GM12878 (cell line): Measurements from ENCODE around the gene ARHGEF25. TPM values are rescaled to one million over a fixed set of nuclear protein-coding genes. Genes with fewer than 3 reads are reported as not detected.

Source experiments
- CBX3 ChIP-seq: fragments of 200-600 bp; sonication (generic); IDR thresholded peaks from 2 replicates; pipeline ENCODE4 v1.6.1; 2016; ENCODE audit warnings: low read depth, borderline replicate concordance
- CHD1 ChIP-seq: IDR thresholded peaks from 2 replicates; pipeline ENCODE4 v1.6.1; 2012; ENCODE audit warnings: low read depth, low read length, improper control_type of control experiment
- DPF2 ChIP-seq: fragments of 450-650 bp; IDR thresholded peaks from 2 replicates; pipeline ENCODE4 v1.6.1; 2017; ENCODE audit warnings: mild to moderate bottlenecking
- EP300 ChIP-seq, 2 experiments: fragments of 150-350 bp in 1 of 2; IDR thresholded peaks; 2 replicates each; pipeline ENCODE4 v1.6.1; 2011 to 2012; ENCODE audit warnings: low read depth in 2 of 2, low read length in 2 of 2, borderline replicate concordance in 1 of 2, improper control_type of control experiment in 1 of 2, inconsistent platforms in 1 of 2; ENCODE audit not compliant: control insufficient read depth in 1 of 2
- ESRRA ChIP-seq: IDR thresholded peaks from 2 replicates; pipeline ENCODE4 v1.6.1; 2012; ENCODE audit warnings: mild to moderate bottlenecking, low read length, improper control_type of control experiment
- JUND ChIP-seq: IDR thresholded peaks from 2 replicates; pipeline ENCODE4 v1.6.1; 2012; ENCODE audit warnings: low read depth, mild to moderate bottlenecking, low read length, improper control_type of control experiment, moderate library complexity
- MTA3 ChIP-seq: IDR thresholded peaks from 2 replicates; pipeline ENCODE4 v1.6.1; 2012; ENCODE audit warnings: low read length, inconsistent platforms, borderline replicate concordance
- NRF1 ChIP-seq: conservative IDR thresholded peaks from 2 replicates; pipeline ENCODE4 v1.6.1; 2011; ENCODE audit warnings: mild to moderate bottlenecking, low read depth, low read length, improper control_type of control experiment
- PAX8 ChIP-seq: fragments of 450-650 bp; IDR thresholded peaks from 2 replicates; pipeline ENCODE4 v1.6.1; 2017; ENCODE audit warnings: mild to moderate bottlenecking, moderate library complexity
- POLR2A ChIP-seq: IDR thresholded peaks from 2 replicates; pipeline ENCODE4 v1.6.1; 2011; ENCODE audit warnings: low read depth, mild to moderate bottlenecking, low read length
- POU2F2 ChIP-seq: IDR thresholded peaks from 3 replicates; pipeline ENCODE4 v1.6.1; 2011; ENCODE audit warnings: low read depth, mild to moderate bottlenecking, low read length, borderline replicate concordance
- RELA ChIP-seq: fragments of 450-650 bp; IDR thresholded peaks from 2 replicates; pipeline ENCODE4 v1.8.0; 2014; ENCODE audit warnings: borderline replicate concordance; ENCODE audit not compliant: partially characterized antibody
- SMAD1 ChIP-seq: fragments of 450-650 bp; IDR thresholded peaks from 2 replicates; pipeline ENCODE4 v1.6.1; 2018; ENCODE audit warnings: mild to moderate bottlenecking, low read depth; ENCODE audit not compliant: partially characterized antibody
- SMC3 ChIP-seq: IDR thresholded peaks from 2 replicates; pipeline ENCODE4 v1.6.1; 2011; ENCODE audit warnings: low read length, improper control_type of control experiment, borderline replicate concordance
- SRF ChIP-seq, 2 experiments: IDR thresholded peaks; 2 replicates each; pipeline ENCODE4 v1.6.1; 2011; ENCODE audit warnings: low read depth in 2 of 2, low read length in 2 of 2, mild to moderate bottlenecking in 1 of 2, moderate library complexity in 1 of 2
- SUPT20H ChIP-seq: IDR thresholded peaks from 2 replicates; pipeline ENCODE4 v1.6.1; 2011; ENCODE audit warnings: low read depth, mild to moderate bottlenecking, low read length, moderate library complexity, borderline replicate concordance; ENCODE audit not compliant: control insufficient read depth
- ZNF622 ChIP-seq: fragments of 450-650 bp; IDR thresholded peaks from 2 replicates; pipeline ENCODE4 v1.6.1; 2017; ENCODE audit warnings: mild to moderate bottlenecking, inconsistent platforms
- ZZZ3 ChIP-seq: IDR thresholded peaks from 2 replicates; pipeline ENCODE4 v1.6.1; 2011; ENCODE audit warnings: low read depth; ENCODE audit not compliant: control insufficient read depth, insufficient read length
- polyA plus RNA-seq, 11 experiments: library from polyadenylated mRNA; depleted of rRNA in 4 of 11; unstranded in 6 of 11; stranded (reverse) in 5 of 11; fragments of >200 nt; fragmentation: Nextera tagmentation in 4 of 11; fragmentation: Illumina TruSeq in 1 of 11; extraction: Ambion mirVana in 4 of 11; extraction: Trizol in 1 of 11; gene quantifications; 1 replicate in 1 of 11; 2 replicates in 10 of 11; pipeline versions ENCODE4 v1.2.1 to v1.2.3, GENCODE V29; 2011 to 2016; ENCODE audit warnings: inconsistent platforms in 2 of 11, missing spikeins in 2 of 11, low read depth in 1 of 11
- total RNA-seq, 4 experiments: library from RNA; depleted of rRNA in 3 of 4; stranded (reverse); fragments of >200 nt in 3 of 4; fragmentation: Illumina TruSeq in 1 of 4; extraction: Trizol in 1 of 4; gene quantifications; 2 replicates each; pipeline versions ENCODE4 v1.2.1 to v1.2.3, GENCODE V29; 2013 to 2021
- TF ChIP-seq, protein P1 (sequence below): fragments of 450-650 bp; IDR thresholded peaks from 2 replicates; pipeline ENCODE4 v1.6.1; 2016; ENCODE audit warnings: mild to moderate bottlenecking
- TF ChIP-seq, protein P2 (sequence below): fragments of 450-650 bp; IDR thresholded peaks from 2 replicates; pipeline ENCODE4 v1.6.1; 2017; ENCODE audit warnings: mild to moderate bottlenecking, moderate library complexity
- TF ChIP-seq, protein P3 (sequence below): fragments of 450-650 bp; conservative IDR thresholded peaks from 2 replicates; pipeline ENCODE4 v1.6.1; 2017; ENCODE audit warnings: mild to moderate bottlenecking, moderate library complexity
- TF ChIP-seq, protein P4 (sequence below): fragments of 450-650 bp; IDR thresholded peaks from 2 replicates; pipeline ENCODE4 v1.6.1; 2017; ENCODE audit warnings: borderline replicate concordance

The ARHGEF25 gene
- total and polyA plus RNA-seq, 10 of the 15 experiments (the other 5 are each of a cell fraction or from before 2014, with no cell fraction given) = 0.08 to 4.5 (median 1.2) TPM; not detected in 3

DNA sequence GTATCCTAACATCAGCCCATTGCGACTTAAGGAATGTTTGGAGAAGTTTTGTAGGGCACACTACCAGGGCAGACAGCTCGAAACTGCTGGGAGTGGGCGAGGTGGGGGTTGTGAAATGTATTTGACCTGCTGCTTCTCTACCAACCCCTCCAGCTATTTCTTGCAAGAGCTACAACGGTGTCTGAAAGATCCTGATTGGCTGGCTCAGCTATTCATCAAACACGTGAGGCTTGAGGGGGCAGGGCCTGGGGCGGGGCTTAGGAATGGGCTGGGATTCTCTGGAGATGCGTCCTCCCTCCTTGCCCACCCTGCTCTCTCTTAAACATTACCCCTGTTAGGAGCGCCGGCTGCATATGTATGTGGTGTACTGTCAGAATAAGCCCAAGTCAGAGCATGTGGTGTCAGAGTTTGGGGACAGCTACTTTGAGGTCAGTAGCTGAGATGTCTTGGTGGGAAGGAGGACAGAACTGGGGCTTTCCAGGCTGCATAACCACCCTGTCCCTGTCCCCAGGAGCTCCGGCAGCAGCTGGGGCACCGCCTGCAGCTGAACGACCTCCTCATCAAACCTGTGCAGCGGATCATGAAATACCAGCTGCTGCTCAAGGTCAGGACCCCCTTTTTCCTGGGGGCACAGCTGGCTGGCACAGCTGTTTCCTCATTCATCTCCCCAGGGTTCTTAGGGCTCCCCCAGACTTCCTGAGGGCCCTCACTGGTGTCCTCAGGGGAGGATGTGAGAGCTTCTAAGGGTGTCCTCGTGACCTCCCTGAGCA is 3.1 kb downstream of the ARHGEF25 start (continued):
- no peak for TF ChIP-seq SRF (IDR thresholded peaks at IDR 0.05; ENCODE audit: low read depth in 2 of 2, low read length in 2 of 2)
- TF ChIP-seq ZNF622 = no peak
- TF ChIP-seq EP300 (IDR thresholded peaks at IDR 0.05; ENCODE audit: borderline replicate concordance in 1 of 2, control insufficient read depth in 1 of 2, low read depth in 2 of 2, low read length in 2 of 2) = no peak
- TF ChIP-seq, protein P1, sequence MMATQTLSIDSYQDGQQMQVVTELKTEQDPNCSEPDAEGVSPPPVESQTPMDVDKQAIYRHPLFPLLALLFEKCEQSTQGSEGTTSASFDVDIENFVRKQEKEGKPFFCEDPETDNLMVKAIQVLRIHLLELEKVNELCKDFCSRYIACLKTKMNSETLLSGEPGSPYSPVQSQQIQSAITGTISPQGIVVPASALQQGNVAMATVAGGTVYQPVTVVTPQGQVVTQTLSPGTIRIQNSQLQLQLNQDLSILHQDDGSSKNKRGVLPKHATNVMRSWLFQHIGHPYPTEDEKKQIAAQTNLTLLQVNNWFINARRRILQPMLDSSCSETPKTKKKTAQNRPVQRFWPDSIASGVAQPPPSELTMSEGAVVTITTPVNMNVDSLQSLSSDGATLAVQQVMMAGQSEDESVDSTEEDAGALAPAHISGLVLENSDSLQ = peak; percentile 95
- TF ChIP-seq RELA = no peak
- no peak for TF ChIP-seq MTA3
- TF ChIP-seq ESRRA = no peak
- no peak for TF ChIP-seq CHD1
- no peak for TF ChIP-seq SMC3
- TF ChIP-seq, protein P2, sequence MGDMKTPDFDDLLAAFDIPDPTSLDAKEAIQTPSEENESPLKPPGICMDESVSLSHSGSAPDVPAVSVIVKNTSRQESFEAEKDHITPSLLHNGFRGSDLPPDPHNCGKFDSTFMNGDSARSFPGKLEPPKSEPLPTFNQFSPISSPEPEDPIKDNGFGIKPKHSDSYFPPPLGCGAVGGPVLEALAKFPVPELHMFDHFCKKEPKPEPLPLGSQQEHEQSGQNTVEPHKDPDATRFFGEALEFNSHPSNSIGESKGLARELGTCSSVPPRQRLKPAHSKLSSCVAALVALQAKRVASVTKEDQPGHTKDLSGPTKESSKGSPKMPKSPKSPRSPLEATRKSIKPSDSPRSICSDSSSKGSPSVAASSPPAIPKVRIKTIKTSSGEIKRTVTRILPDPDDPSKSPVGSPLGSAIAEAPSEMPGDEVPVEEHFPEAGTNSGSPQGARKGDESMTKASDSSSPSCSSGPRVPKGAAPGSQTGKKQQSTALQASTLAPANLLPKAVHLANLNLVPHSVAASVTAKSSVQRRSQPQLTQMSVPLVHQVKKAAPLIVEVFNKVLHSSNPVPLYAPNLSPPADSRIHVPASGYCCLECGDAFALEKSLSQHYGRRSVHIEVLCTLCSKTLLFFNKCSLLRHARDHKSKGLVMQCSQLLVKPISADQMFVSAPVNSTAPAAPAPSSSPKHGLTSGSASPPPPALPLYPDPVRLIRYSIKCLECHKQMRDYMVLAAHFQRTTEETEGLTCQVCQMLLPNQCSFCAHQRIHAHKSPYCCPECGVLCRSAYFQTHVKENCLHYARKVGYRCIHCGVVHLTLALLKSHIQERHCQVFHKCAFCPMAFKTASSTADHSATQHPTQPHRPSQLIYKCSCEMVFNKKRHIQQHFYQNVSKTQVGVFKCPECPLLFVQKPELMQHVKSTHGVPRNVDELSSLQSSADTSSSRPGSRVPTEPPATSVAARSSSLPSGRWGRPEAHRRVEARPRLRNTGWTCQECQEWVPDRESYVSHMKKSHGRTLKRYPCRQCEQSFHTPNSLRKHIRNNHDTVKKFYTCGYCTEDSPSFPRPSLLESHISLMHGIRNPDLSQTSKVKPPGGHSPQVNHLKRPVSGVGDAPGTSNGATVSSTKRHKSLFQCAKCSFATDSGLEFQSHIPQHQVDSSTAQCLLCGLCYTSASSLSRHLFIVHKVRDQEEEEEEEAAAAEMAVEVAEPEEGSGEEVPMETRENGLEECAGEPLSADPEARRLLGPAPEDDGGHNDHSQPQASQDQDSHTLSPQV = no peak
- no peak for TF ChIP-seq SMAD1
- TF ChIP-seq NRF1 = no peak
- 0 out of 3 replicates have a peak, but pooled peaks have one; percentile 25 for TF ChIP-seq POU2F2
- TF ChIP-seq POLR2A = no peak
- TF ChIP-seq, protein P3, sequence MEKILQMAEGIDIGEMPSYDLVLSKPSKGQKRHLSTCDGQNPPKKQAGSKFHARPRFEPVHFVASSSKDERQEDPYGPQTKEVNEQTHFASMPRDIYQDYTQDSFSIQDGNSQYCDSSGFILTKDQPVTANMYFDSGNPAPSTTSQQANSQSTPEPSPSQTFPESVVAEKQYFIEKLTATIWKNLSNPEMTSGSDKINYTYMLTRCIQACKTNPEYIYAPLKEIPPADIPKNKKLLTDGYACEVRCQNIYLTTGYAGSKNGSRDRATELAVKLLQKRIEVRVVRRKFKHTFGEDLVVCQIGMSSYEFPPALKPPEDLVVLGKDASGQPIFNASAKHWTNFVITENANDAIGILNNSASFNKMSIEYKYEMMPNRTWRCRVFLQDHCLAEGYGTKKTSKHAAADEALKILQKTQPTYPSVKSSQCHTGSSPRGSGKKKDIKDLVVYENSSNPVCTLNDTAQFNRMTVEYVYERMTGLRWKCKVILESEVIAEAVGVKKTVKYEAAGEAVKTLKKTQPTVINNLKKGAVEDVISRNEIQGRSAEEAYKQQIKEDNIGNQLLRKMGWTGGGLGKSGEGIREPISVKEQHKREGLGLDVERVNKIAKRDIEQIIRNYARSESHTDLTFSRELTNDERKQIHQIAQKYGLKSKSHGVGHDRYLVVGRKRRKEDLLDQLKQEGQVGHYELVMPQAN = no peak
- TF ChIP-seq, protein P4, sequence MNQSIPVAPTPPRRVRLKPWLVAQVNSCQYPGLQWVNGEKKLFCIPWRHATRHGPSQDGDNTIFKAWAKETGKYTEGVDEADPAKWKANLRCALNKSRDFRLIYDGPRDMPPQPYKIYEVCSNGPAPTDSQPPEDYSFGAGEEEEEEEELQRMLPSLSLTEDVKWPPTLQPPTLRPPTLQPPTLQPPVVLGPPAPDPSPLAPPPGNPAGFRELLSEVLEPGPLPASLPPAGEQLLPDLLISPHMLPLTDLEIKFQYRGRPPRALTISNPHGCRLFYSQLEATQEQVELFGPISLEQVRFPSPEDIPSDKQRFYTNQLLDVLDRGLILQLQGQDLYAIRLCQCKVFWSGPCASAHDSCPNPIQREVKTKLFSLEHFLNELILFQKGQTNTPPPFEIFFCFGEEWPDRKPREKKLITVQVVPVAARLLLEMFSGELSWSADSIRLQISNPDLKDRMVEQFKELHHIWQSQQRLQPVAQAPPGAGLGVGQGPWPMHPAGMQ = no peak
- no peak for TF ChIP-seq PAX8
- no peak for TF ChIP-seq CBX3
- TF ChIP-seq ZZZ3 = no peak
- TF ChIP-seq DPF2 = 0 out of 2 replicates have a peak, but pooled peaks have one; percentile 22
- TF ChIP-seq SUPT20H = no peak
- TF ChIP-seq JUND = no peak
